Myocyte (in vitro differentiated cells): ENCODE results near the gene ING5. TPM values are rescaled to one million over a fixed set of nuclear protein-coding genes. Genes with fewer than 3 reads are reported as not detected.
A peak's percentile ranks its signal among the peaks of the same experiment; 100 is the strongest.

Experiments used
- DNase-seq: peaks from one replicate; pipeline ENCODE4 v3.0.0-alpha.2; 2012; ENCODE audit warnings: low read depth
- total RNA-seq: library from RNA; depleted of rRNA; stranded (reverse); fragments of >200 nt; gene quantifications from 2 replicates; pipeline ENCODE4 v1.2.3, GENCODE V29; 2014

Gene ING5
- total RNA-seq, 1 donor from 2014 or later, result 21.4 TPM

DNA sequence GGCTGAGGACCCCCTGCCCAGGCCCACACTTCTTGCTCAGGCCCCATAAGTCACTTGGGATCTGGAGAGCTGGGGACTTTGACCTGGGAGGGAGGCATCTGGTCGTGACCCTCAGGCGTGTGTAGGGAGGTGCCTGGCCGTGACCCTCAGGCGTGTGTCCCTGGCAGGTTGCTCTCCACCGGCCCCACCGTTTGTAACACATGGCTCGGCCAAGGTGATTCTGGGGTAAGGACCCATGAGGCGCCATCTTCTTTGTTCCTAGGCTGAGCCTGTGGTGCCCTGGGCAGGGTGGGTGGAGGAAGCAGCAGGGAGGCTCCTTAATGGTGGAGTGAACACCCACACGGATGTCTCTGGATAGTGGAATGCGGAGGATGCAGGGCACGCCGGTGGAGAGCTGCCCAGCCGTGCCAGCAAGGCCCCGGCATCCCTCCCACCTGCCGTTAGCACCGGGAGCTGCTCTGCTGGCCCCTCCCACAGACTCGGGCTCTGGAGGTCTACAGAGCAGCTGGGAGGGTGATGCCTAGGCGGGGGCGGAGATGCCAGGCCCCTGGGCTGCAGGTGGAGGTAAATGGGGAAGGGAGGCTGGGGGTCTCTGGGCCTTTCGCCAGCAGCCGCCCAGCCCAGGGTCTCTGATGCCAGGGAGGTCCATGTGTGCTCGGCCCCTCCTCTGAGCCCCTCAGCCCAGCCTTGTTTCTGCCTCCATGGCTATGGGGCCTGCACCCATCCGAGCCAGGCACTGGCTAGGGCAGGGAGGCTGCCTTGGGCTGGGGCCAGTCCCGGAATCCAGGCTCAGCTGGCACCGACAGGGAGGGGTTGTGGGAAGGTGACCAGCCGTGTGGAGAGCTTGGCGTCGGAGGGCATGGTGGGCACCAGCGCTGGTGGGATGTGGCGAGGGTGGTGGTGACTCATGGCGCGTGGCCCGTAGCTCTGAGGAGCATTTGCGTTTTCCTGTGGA lies 73.7 kb downstream of the ING5 start:
- DNase-seq, result peak; percentile 22

DNA sequence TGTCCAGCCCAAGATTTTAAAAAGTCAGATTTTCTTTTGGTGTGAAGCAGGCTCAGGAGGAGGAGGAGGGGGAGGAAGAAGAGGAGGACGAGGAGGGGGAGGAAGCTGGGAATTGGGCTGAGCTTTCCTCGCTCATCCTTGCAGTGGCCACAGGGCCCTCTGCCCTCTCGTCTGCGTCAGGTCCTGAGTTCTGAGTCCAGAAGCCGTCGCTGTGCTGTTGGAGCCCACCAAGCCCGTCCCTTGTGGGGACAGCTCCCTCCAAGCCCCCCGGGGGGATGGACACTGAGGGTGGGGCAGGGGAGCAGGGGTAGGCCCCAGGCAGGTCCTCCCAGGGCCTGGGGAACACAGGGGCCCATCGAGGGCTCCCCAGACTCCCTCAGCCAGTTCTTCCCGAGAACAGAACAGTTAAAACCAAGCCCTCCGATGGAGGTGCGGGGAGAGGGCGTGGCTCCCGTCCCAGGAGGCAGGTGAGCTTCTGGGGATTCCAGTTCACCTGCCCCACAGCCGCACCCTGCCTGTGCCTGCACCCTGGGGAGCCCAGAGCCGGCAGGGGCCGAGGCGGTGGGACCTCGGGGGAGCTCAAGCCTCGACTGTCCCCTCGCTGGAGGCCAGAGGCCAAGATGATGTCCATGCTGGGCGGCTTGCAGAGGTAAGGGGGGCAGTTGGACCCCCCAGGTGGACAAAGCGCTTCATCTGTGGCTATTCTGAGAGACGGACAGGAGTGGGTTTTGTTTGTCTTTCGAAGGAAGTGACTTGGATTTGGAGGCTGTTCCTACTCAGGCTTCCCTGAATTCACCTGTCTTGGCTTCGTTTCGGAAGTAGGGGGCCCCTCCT lies 74.7 kb downstream of the ING5 start, which contains the start of gene GAL3ST2:
Gene GAL3ST2, plus strand, starts transcription at position 487 of the 834 bp plus-strand sequence. Its CDS starts 134 bp downstream, at position 621.
- DNase-seq, result no peak

DNA sequence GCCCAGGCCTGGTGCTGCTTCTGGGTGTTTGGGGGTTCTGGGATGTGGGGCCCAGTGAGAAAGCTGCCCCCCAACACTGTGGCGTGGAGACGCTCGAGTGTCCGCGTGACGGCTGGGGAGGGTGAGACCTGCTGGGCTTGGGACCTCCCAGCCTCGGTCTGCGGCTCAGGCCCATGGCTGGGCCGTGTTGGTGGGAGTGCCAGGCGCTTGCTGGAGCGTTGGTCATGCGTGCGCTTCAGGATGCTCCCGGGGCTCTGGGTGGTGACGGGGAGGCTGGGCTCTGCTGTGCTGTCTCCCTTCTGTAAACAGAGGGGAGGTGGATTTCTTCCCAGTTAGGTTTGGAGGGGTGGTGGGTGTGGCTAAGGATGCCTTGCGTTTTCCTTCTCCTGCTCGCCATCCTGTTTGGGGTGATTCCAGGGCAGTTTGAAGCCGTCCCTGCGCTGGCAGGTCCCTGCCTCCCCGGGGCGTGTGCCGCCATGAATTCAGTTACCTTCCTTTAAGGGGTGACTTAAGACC lies 75.4 kb downstream of the ING5 start:
- no peak for DNase-seq

DNA sequence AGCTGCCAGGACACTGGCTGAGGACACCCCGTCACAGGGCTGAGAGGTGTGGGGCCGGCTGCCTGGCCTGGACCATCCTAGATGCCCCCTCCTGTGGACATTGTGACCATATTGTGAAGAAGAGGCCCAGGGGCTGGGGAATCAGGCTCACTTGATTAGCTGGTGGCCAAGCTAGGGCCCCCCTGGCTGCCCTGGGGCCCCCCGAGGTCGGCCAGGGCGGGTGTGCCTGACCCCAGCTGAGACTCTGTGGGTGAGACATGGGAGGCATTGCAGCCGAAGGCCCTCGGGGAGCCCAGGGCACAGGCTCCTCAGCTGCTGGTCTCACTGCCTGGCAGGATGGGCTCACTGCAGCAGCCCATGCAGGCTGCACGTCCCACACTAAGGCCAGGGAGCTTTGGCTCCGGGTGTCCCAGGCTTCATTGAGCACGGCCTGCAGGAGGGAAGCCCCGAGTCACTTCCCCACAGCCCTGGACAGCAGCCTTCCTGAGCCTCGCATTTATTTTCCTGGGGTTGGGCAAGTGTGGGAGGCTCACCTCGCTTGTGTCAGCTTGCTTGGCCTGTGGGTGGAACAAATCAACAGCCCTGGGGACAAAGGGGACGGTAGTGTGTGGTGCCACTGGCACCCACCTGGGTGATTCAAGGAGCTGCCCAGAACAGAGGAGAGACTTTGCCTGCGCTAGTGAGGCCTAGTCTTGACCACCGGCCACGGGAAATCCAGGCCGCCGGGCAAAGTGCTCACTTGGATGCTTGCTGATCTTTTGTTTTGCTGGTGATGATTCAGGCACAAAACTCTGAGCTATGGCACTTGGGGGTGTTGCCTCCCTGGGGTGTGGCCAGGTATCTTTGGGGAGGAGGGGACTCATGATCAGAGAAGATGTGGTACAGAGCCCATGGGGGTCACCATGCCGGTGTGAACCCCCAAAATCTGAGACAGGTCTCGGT lies 76.1 kb downstream of the ING5 start:
- no peak for DNase-seq

Other genes starting within 250 kb of the ING5 start
- 565 and 642 TPM in 2 replicates for gene STK25, start 193.5 kb upstream of the ING5 start, total RNA-seq
- 69.7 and 114 TPM in 2 replicates for gene BOK, start 143.3 kb upstream of the ING5 start, total RNA-seq
- gene THAP4, start 64.9 kb upstream of the ING5 start, total RNA-seq, result 50.0 and 54.7 TPM in 2 replicates
- gene ATG4B, start 64.3 kb upstream of the ING5 start, total RNA-seq, result 92.4 and 95.2 TPM in 2 replicates
- 19.5 and 20.1 TPM in 2 replicates for gene DTYMK, start 15.2 kb upstream of the ING5 start, total RNA-seq
- 17.3 and 23.7 TPM in 2 replicates for gene D2HGDH, start 32.6 kb downstream of the ING5 start, total RNA-seq
- gene GAL3ST2, start 74.8 kb downstream of the ING5 start, total RNA-seq, result 0.47 TPM in 1 of 2 replicates, not detected in the other
- 3.2 and 30.5 TPM in 2 replicates for gene NEU4, start 107.2 kb downstream of the ING5 start, total RNA-seq
- 0.16 TPM in 1 of 2 replicates, not detected in the other for gene PDCD1, start 156.9 kb downstream of the ING5 start, total RNA-seq
- gene RTP5, start 167.7 kb downstream of the ING5 start, total RNA-seq, result 0.08 TPM in 1 of 2 replicates, not detected in the other